GM18508 (cell line): Measurements from ENCODE around the gene COG7.
"Not testable (repeated sequence)": the region's sequence is repeated elsewhere in the genome, so short reads cannot be mapped to it uniquely, and the experiment has no call there.

Experiments used
- ATAC-seq: cut with Tn5 transposase; IDR thresholded peaks from one replicate; pipeline ENCODE4 v1.9.1; 2021; ENCODE audit warnings: moderate number of reproducible peaks; ENCODE audit not compliant: insufficient read depth, unreplicated experiment

The COG7 gene

GRCh38 chr16:23416816-23417215, 36.2 kb downstream of the COG7 start:
- ATAC-seq: no peak

- ATAC-seq: no peak
Observed at GRCh38 chr16:23414731-23415130, 38.3 kb downstream of the COG7 start.

- no peak for ATAC-seq
Observed at GRCh38 chr16:23410176-23410575, 42.8 kb downstream of the COG7 start.

- no peak for ATAC-seq
Observed at GRCh38 chr16:23409522-23409921, 43.5 kb downstream of the COG7 start.

- ATAC-seq: no peak
Observed at GRCh38 chr16:23408823-23409298, 44.1 kb downstream of the COG7 start.

- ATAC-seq: no peak
Observed at GRCh38 chr16:23408242-23408822, 44.7 kb downstream of the COG7 start.

GRCh38 chr16:23407436-23408127, 45.4 kb downstream of the COG7 start:
- no peak for ATAC-seq

- ATAC-seq: no peak
Observed at GRCh38 chr16:23406546-23407240, 46.3 kb downstream of the COG7 start.

- no peak for ATAC-seq
Observed at GRCh38 chr16:23406024-23406423, 47.0 kb downstream of the COG7 start.

GRCh38 chr16:23403547-23403946, 49.4 kb downstream of the COG7 start:
- ATAC-seq: no peak

- ATAC-seq: no peak
Observed at GRCh38 chr16:23402100-23402499, 50.9 kb downstream of the COG7 start.

- ATAC-seq: no peak
Observed at GRCh38 chr16:23401139-23401538, 51.9 kb downstream of the COG7 start.

GRCh38 chr16:23400447-23400846, 52.5 kb downstream of the COG7 start:
- ATAC-seq: not testable (repeated sequence)

- ATAC-seq: no peak
Observed at GRCh38 chr16:23398987-23399805, 53.8 kb downstream of the COG7 start.

GRCh38 chr16:23397464-23397863, 55.5 kb downstream of the COG7 start:
- ATAC-seq: no peak

- ATAC-seq: no peak
Observed at GRCh38 chr16:23395732-23396131, 57.3 kb downstream of the COG7 start.

GRCh38 chr16:23394141-23394831, 58.7 kb downstream of the COG7 start:
- no peak for ATAC-seq

- ATAC-seq: no peak
Observed at GRCh38 chr16:23392223-23392600, 60.8 kb downstream of the COG7 start.

- ATAC-seq: no peak
Observed at GRCh38 chr16:23391381-23392222, 61.4 kb downstream of the COG7 start.
